ENCODE results near the gene NDP. TPM values are rescaled to one million over a fixed set of nuclear protein-coding genes. Genes with fewer than 3 reads are reported as not detected.

The NDP gene
- total RNA-seq, 1 donor from 2014 or later: 1.1 TPM

DNA sequence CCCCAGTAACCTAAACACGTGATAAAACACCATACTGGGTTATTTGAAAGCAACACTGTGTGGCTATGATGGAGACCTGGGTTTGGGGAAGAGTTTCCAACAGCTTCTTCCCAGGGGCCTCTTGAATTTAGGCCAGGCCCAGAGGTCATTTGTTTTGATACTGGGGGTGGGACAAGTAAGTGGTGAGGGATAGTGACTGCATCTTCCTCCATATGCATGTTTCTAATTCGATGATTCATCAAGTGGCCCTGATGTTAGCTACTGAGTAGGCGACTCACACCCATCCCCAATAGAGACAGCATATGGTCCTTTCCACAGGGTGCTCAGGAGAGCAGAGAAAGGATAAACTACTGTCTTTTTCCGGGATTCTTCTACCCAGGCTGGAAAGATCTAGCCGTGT, 2.7 kb downstream of the NDP start:
- no peak overlapping the region for H3K27ac Mint-ChIP-seq
- H3K36me3 Mint-ChIP-seq: no peaks in the 10 kb centered on the region
- no peak for DNase-seq (ENCODE audit: extremely low spot score, unreplicated experiment)
- H3K4me3 Mint-ChIP-seq: no peak overlapping the region
- no peaks in the 10 kb centered on the region for H3K9me3 Mint-ChIP-seq
- TF ChIP-seq, protein P1, sequence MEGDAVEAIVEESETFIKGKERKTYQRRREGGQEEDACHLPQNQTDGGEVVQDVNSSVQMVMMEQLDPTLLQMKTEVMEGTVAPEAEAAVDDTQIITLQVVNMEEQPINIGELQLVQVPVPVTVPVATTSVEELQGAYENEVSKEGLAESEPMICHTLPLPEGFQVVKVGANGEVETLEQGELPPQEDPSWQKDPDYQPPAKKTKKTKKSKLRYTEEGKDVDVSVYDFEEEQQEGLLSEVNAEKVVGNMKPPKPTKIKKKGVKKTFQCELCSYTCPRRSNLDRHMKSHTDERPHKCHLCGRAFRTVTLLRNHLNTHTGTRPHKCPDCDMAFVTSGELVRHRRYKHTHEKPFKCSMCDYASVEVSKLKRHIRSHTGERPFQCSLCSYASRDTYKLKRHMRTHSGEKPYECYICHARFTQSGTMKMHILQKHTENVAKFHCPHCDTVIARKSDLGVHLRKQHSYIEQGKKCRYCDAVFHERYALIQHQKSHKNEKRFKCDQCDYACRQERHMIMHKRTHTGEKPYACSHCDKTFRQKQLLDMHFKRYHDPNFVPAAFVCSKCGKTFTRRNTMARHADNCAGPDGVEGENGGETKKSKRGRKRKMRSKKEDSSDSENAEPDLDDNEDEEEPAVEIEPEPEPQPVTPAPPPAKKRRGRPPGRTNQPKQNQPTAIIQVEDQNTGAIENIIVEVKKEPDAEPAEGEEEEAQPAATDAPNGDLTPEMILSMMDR (conservative IDR thresholded peaks at IDR 0.05): no peak
- peaks cover 7% of the 10 kb centered on the region for H3K4me1 Mint-ChIP-seq (ENCODE audit: unreplicated experiment)
- H3K27me3 Mint-ChIP-seq: peaks cover 32% of the 10 kb centered on the region

DNA sequence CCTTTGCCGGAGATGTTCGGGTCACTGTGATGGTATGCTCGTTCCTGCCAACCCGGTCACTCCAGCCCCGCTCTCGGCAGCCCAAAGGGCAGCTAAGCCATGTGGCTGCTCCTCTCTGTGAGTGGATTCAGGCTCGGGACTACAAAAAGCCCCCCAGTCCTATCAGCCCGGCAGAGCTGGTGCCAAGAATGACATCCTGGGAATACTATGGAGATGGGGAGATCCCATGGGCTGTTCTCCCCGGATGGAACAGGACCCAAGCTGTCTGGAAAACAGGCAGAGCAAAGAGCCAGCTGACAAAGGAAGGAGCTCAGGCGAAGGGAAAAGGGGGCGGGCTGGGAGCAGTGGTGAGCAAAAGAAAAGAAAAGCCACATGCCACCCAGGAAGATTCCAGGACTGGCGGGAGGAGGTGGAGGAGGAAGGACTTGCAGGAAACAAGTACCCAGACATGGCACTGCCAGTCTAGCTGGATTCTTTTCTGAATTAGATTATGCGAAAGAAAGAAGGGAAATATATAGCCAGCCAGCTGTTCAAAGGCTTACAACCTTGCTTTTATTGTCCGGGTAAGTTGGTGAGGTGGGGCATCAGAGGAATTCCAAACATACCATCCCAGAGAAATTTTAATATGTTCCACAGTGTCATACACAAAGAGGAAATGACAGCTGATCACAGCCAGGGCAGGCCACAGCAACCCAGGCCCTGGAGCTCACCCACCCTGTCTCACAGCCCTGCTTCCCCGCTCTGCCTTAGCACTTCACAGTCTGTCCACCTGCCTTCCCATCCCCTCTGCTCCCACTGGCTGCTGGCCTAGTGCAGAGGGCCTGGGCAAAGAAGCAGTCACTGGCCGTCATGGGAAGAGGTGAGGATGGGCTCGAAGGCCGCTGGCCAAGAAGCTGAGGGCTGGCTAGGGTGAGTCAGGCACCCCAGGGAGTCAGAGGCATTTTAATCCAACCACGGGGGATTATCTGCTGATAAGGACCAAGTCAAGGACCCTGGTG, 3.4 kb downstream of the NDP start:
- Mint-ChIP-seq H3K4me1 (ENCODE audit: unreplicated experiment) (peaks cover 7% of the 10 kb centered on the region), H3K27me3 (peaks cover 26% of the 10 kb centered on the region), H3K27ac (no peak overlapping the region), H3K4me3 (no peak overlapping the region), H3K36me3 (no peaks in the 10 kb centered on the region), H3K9me3 (no peaks in the 10 kb centered on the region)
- no peak for DNase-seq (ENCODE audit: extremely low spot score, unreplicated experiment)
- TF ChIP-seq, protein P1 (conservative IDR thresholded peaks at IDR 0.05): no peak

- H3K9me3 Mint-ChIP-seq: no peaks in the 10 kb centered on the region
- no peaks in the 10 kb centered on the region for H3K36me3 Mint-ChIP-seq
- H3K4me1 Mint-ChIP-seq (ENCODE audit: unreplicated experiment): peaks cover 7% of the 10 kb centered on the region
- no peak for DNase-seq (ENCODE audit: extremely low spot score, unreplicated experiment)
- TF ChIP-seq, protein P1 (conservative IDR thresholded peaks at IDR 0.05): no peak
- no peak overlapping the region for H3K4me3 Mint-ChIP-seq
- peaks cover 15% of the 10 kb centered on the region for H3K27me3 Mint-ChIP-seq
- H3K27ac Mint-ChIP-seq: no peak overlapping the region
These were observed 4.8 kb downstream of the NDP start for GRCh38 chrX:43968359-43968781.

DNA sequence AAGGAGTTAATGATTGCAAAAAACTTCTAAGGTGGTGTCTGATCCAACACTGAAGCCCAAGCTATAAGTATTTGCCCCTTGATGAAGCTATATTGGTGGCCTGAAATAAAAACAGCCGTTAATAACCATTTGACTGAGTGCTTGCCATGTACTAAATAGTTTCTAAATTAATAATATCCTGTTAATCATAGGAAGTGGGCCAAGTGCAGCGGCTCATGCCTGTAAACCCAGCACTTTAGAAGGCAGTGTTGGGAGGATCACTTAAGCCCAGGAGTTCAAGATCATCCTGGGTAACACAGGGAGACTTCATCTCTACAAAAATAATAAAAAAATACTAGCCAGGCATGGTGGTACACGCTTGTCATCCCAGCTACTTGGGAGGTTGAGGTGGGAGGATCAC, 8.3 kb downstream of the NDP start:
- Mint-ChIP-seq H3K27ac (no peak overlapping the region), H3K27me3 (no peaks in the 10 kb centered on the region), H3K36me3 (no peaks in the 10 kb centered on the region), H3K4me3 (no peak overlapping the region), H3K4me1 (ENCODE audit: unreplicated experiment) (no peaks in the 10 kb centered on the region), H3K9me3 (peaks cover 5% of the 10 kb centered on the region)
- TF ChIP-seq, protein P1 (conservative IDR thresholded peaks at IDR 0.05): no peak
- DNase-seq (ENCODE audit: extremely low spot score, unreplicated experiment): no peak

- no peak for DNase-seq (ENCODE audit: extremely low spot score, unreplicated experiment)
- H3K4me1 Mint-ChIP-seq (ENCODE audit: unreplicated experiment): peaks cover under 1% of the 10 kb centered on the region
- TF ChIP-seq, protein P1 (conservative IDR thresholded peaks at IDR 0.05): no peak
- H3K4me3 Mint-ChIP-seq: no peak overlapping the region
- H3K9me3 Mint-ChIP-seq: peaks cover 5% of the 10 kb centered on the region
- no peaks in the 10 kb centered on the region for H3K36me3 Mint-ChIP-seq
- no peak overlapping the region for H3K27ac Mint-ChIP-seq
- H3K27me3 Mint-ChIP-seq: no peaks in the 10 kb centered on the region
These were observed 9.5 kb downstream of the NDP start for GRCh38 chrX:43963726-43964125.
